Neural progenitor cell (in vitro differentiated cells): ENCODE data around the gene PRDM16. TPM values are rescaled to one million over a fixed set of nuclear protein-coding genes. Genes with fewer than 3 reads are reported as not detected.

Source experiments
- DNase-seq: peaks from one replicate; pipeline ENCODE4 v3.0.0-alpha.2; 2016; ENCODE audit warnings: low spot score
- H2AFZ ChIP-seq: fragments of 200-600 bp; sonication (generic); replicated peaks from 2 replicates; pipeline ENCODE4 v1.6.1; 2016; ENCODE audit warnings: antibody characterized with exemption
- H3F3A ChIP-seq: fragments of 200-600 bp; sonication (generic); 2 replicates; pipeline ENCODE4 v1.6.1; 2016; ENCODE audit warnings: antibody characterized with exemption, low read depth
- H3K27ac ChIP-seq: fragments of 200-600 bp; sonication (generic); 2 replicates; pipeline ENCODE4 v1.5.1; 2016; ENCODE audit warnings: mild to moderate bottlenecking
- H3K27me3 ChIP-seq: fragments of 200-600 bp; sonication (generic); 2 replicates; pipeline ENCODE4 v1.6.1; 2016; ENCODE audit warnings: mild to moderate bottlenecking, moderate library complexity
- H3K36me3 ChIP-seq: fragments of 200-600 bp; sonication (generic); 2 replicates; pipeline ENCODE4 v1.5.1; 2016
- H3K4me1 ChIP-seq: fragments of 200-600 bp; sonication (generic); 2 replicates; pipeline ENCODE4 v1.6.1; 2016; ENCODE audit warnings: mixed run types
- H3K4me2 ChIP-seq: fragments of 200-600 bp; sonication (generic); 2 replicates; pipeline ENCODE4 v1.6.1; 2016
- H3K4me3 ChIP-seq: fragments of 200-600 bp; sonication (generic); 2 replicates; pipeline ENCODE4 v1.5.1; 2016
- H3K79me2 ChIP-seq: fragments of 200-600 bp; sonication (generic); 2 replicates; pipeline ENCODE4 v1.6.1; 2016; ENCODE audit warnings: low read depth
- H3K9ac ChIP-seq: fragments of 200-600 bp; sonication (generic); 2 replicates; pipeline ENCODE4 v1.6.1; 2016
- H3K9me3 ChIP-seq: fragments of 200-600 bp; sonication (generic); 2 replicates; pipeline ENCODE4 v1.5.1; 2016; ENCODE audit warnings: low read depth
- H4K20me1 ChIP-seq: fragments of 200-600 bp; sonication (generic); 2 replicates; pipeline ENCODE4 v1.6.1; 2016; ENCODE audit warnings: low read depth
- H3K27ac Mint-ChIP-seq: 3 replicates; pipeline ENCODE4 v1.8.0; 2021; ENCODE audit warnings: mixed read lengths
- H3K27me3 Mint-ChIP-seq: 2 replicates; pipeline ENCODE4 v1.8.0; 2022; ENCODE audit warnings: low read depth, mild to moderate bottlenecking, inconsistent platforms, moderate library complexity, mixed read lengths; ENCODE audit not compliant: insufficient read depth
- H3K36me3 Mint-ChIP-seq: 3 replicates; pipeline ENCODE4 v1.8.0; 2021; ENCODE audit warnings: mixed read lengths
- H3K4me1 Mint-ChIP-seq: 3 replicates; pipeline ENCODE4 v1.8.0; 2021; ENCODE audit warnings: mixed read lengths
- H3K4me3 Mint-ChIP-seq: 3 replicates; pipeline ENCODE4 v1.8.0; 2021; ENCODE audit warnings: mild to moderate bottlenecking, moderate library complexity, mixed read lengths
- H3K9me3 Mint-ChIP-seq: 3 replicates; pipeline ENCODE4 v1.8.0; 2020; ENCODE audit warnings: mixed read lengths
- CTCF ChIP-seq: fragments of 200-600 bp; sonication (generic); IDR thresholded peaks from 2 replicates; pipeline ENCODE4 v1.5.1; 2017; ENCODE audit warnings: antibody characterized with exemption, mild to moderate bottlenecking
- EZH2 ChIP-seq: fragments of 200-600 bp; sonication (generic); IDR thresholded peaks from 2 replicates; pipeline ENCODE4 v1.6.1; 2017; ENCODE audit warnings: antibody characterized with exemption, mild to moderate bottlenecking, moderate library complexity
- EZH2phosphoT487 ChIP-seq: fragments of 200-600 bp; sonication (generic); IDR thresholded peaks from 2 replicates; pipeline ENCODE4 v1.6.1; 2017; ENCODE audit warnings: antibody characterized with exemption
- total RNA-seq: library from RNA; depleted of rRNA; stranded (reverse); fragments of >200 nt; gene quantifications from 2 replicates; pipeline ENCODE4 v1.2.3, GENCODE V29; 2015; ENCODE audit warnings: low replicate concordance

The PRDM16 gene
- total RNA-seq, 1 donor from 2014 or later: 1.9 TPM

- H3K27me3 Mint-ChIP-seq: peaks cover 7% of the 10 kb centered on the region
- H3K36me3 ChIP-seq: no peaks in the 10 kb centered on the region
- no peaks in the 10 kb centered on the region for H3K79me2 ChIP-seq
- no peak overlapping the region for H3K27ac ChIP-seq
- H3K9ac ChIP-seq: no peak overlapping the region
- H3K4me3 Mint-ChIP-seq: no peak overlapping the region
- H3K4me1 ChIP-seq: no peaks in the 10 kb centered on the region
- H2AFZ ChIP-seq: no peak overlapping the region
- H3K4me2 ChIP-seq: no peak overlapping the region
- H4K20me1 ChIP-seq: no peaks in the 10 kb centered on the region
- H3K27ac Mint-ChIP-seq: no peak overlapping the region
- no peaks in the 10 kb centered on the region for H3K4me1 Mint-ChIP-seq
- no peaks in the 10 kb centered on the region for H3F3A ChIP-seq
- no peaks in the 10 kb centered on the region for H3K36me3 Mint-ChIP-seq
- TF ChIP-seq EZH2: no peak
- TF ChIP-seq CTCF: no peak
- TF ChIP-seq EZH2phosphoT487: no peak
- H3K9me3 Mint-ChIP-seq: peaks cover 5% of the 10 kb centered on the region
- H3K9me3 ChIP-seq: no peaks in the 10 kb centered on the region
- no peaks in the 10 kb centered on the region for H3K27me3 ChIP-seq
- DNase-seq: no peak
- H3K4me3 ChIP-seq: no peak overlapping the region
Measured at GRCh38 chr1:3297756-3298155, 228.8 kb downstream of the PRDM16 start.

GRCh38 chr1:3298197-3298596, 229.2 kb downstream of the PRDM16 start:
- Histone ChIP-seq H4K20me1 (no peaks in the 10 kb centered on the region), H3K4me3 (no peak overlapping the region), H3K9ac (no peak overlapping the region), H3K79me2 (no peaks in the 10 kb centered on the region), H3K27ac (no peak overlapping the region), H3K4me2 (no peak overlapping the region), H3K27me3 (no peaks in the 10 kb centered on the region), H2AFZ (no peak overlapping the region), H3F3A (no peaks in the 10 kb centered on the region), H3K4me1 (no peaks in the 10 kb centered on the region), H3K9me3 (no peaks in the 10 kb centered on the region), H3K36me3 (no peaks in the 10 kb centered on the region)
- Mint-ChIP-seq H3K9me3 (peaks cover 5% of the 10 kb centered on the region), H3K27me3 (peaks cover 10% of the 10 kb centered on the region), H3K4me1 (no peaks in the 10 kb centered on the region), H3K36me3 (no peaks in the 10 kb centered on the region), H3K4me3 (no peak overlapping the region), H3K27ac (no peak overlapping the region)
- DNase-seq: no peak
- TF ChIP-seq CTCF: no peak
- TF ChIP-seq EZH2: no peak
- TF ChIP-seq EZH2phosphoT487: no peak

- TF ChIP-seq EZH2 (no peak), CTCF (no peak), EZH2phosphoT487 (no peak)
- H3K4me3 Mint-ChIP-seq: no peak overlapping the region
- no peak for DNase-seq
- Histone ChIP-seq H3F3A (no peaks in the 10 kb centered on the region), H3K27ac (no peak overlapping the region), H3K4me3 (no peak overlapping the region), H3K27me3 (no peaks in the 10 kb centered on the region), H4K20me1 (no peaks in the 10 kb centered on the region), H3K9me3 (no peaks in the 10 kb centered on the region), H3K36me3 (no peaks in the 10 kb centered on the region), H3K4me2 (no peak overlapping the region), H2AFZ (no peak overlapping the region), H3K4me1 (no peaks in the 10 kb centered on the region), H3K79me2 (no peaks in the 10 kb centered on the region), H3K9ac (no peak overlapping the region)
- no peaks in the 10 kb centered on the region for H3K36me3 Mint-ChIP-seq
- peaks cover 6% of the 10 kb centered on the region for H3K27me3 Mint-ChIP-seq
- no peak overlapping the region for H3K27ac Mint-ChIP-seq
- H3K4me1 Mint-ChIP-seq: peaks cover 3% of the 10 kb centered on the region
- H3K9me3 Mint-ChIP-seq: peaks cover 5% of the 10 kb centered on the region
Measured at GRCh38 chr1:3304246-3304645, 235.2 kb downstream of the PRDM16 start.

GRCh38 chr1:3304692-3305091, 235.7 kb downstream of the PRDM16 start:
- Histone ChIP-seq H3K79me2 (no peaks in the 10 kb centered on the region), H3K36me3 (no peaks in the 10 kb centered on the region), H3K4me1 (no peaks in the 10 kb centered on the region), H3K9me3 (no peaks in the 10 kb centered on the region), H3K4me3 (no peak overlapping the region), H3K27me3 (no peaks in the 10 kb centered on the region), H3K27ac (no peak overlapping the region), H4K20me1 (no peaks in the 10 kb centered on the region), H3F3A (no peaks in the 10 kb centered on the region), H3K9ac (no peak overlapping the region), H2AFZ (no peak overlapping the region), H3K4me2 (no peak overlapping the region)
- Mint-ChIP-seq H3K9me3 (peaks cover 5% of the 10 kb centered on the region), H3K36me3 (no peaks in the 10 kb centered on the region), H3K27ac (peak overlapping the region; percentile 79), H3K27me3 (peaks cover 6% of the 10 kb centered on the region), H3K4me1 (peaks cover 3% of the 10 kb centered on the region), H3K4me3 (no peak overlapping the region)
- no peak for TF ChIP-seq CTCF
- TF ChIP-seq EZH2phosphoT487: no peak
- no peak for TF ChIP-seq EZH2
- no peak for DNase-seq
